Measurements from ENCODE around the gene PIK3R3. TPM values are rescaled to one million over a fixed set of nuclear protein-coding genes. Genes with fewer than 3 reads are reported as not detected.

Gene PIK3R3
- polyA plus RNA-seq, 1 donor (not counting 4 experiments of a cell fraction or from before 2014, with no cell fraction given) = 11.9 TPM

DNA sequence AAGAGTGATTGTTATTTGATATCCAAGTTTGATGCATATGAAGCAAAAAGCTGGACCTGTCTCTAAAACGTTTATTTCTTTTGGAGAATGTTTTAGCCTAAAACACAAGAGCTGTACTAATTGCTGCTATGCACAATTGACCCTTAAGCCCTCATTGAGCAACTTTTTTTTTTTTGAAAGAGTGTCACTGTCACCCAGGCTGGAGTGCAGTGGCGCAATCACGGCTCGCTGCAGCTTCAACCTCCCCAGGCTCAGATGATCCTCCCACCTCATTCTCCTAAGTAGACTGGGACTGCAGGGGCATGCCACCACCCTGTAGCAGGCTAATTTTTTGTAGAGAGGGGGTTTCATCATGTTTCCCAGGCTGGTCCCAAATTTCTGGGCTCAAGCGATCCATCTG, 129.1 kb downstream of the PIK3R3 start:
- no peak for DNase-seq (ENCODE audit: low read depth, low spot score)
- Histone ChIP-seq H3K9me1 (ENCODE audit: control insufficient read depth, extremely low read depth, insufficient read depth, low read length) (no peaks in the 10 kb centered on the region), H3K9me3 (ENCODE audit: control insufficient read depth, low read depth, low read length) (no peaks in the 10 kb centered on the region), H3K4me2 (ENCODE audit: control insufficient read depth, extremely low read depth, insufficient read depth, low read depth, low read length) (no peak overlapping the region), H3K4me3 (ENCODE audit: control insufficient read depth in 2 of 3, extremely low read depth in 1 of 3, insufficient read depth in 2 of 3, low read depth in 1 of 3, low read length in 3 of 3) (no peak overlapping the region), H3K9ac (ENCODE audit: control insufficient read depth, extremely low read depth, insufficient read depth, low read length) (no peak overlapping the region), H3K4me1 (ENCODE audit: control insufficient read depth, extremely low read depth, insufficient read depth, low read length) (peaks cover 5% of the 10 kb centered on the region), H3K79me2 (ENCODE audit: control insufficient read depth, insufficient read depth, low read length) (no peaks in the 10 kb centered on the region), H3K27me3 (ENCODE audit: control insufficient read depth, extremely low read depth, insufficient read depth, low read length) (no peaks in the 10 kb centered on the region), H3K36me3 (ENCODE audit: control insufficient read depth in 2 of 2, extremely low read depth in 1 of 2, insufficient read depth in 2 of 2, low read length in 2 of 2) (no peaks in the 10 kb centered on the region), H4K20me1 (ENCODE audit: control insufficient read depth, extremely low read depth, insufficient read depth, low read length) (no peaks in the 10 kb centered on the region), H2AFZ (ENCODE audit: control insufficient read depth, low read length) (no peak overlapping the region), H3K27ac (ENCODE audit: control insufficient read depth, insufficient read depth, low read length) (no peak overlapping the region)
- dilution Hi-C loops (cut with MboI; ENCODE audit: extremely low pct_ligation_motif_present, low sequenced_read_pairs) = no loop called here
- no peak for FAIRE-seq
- TF ChIP-seq, protein P1, sequence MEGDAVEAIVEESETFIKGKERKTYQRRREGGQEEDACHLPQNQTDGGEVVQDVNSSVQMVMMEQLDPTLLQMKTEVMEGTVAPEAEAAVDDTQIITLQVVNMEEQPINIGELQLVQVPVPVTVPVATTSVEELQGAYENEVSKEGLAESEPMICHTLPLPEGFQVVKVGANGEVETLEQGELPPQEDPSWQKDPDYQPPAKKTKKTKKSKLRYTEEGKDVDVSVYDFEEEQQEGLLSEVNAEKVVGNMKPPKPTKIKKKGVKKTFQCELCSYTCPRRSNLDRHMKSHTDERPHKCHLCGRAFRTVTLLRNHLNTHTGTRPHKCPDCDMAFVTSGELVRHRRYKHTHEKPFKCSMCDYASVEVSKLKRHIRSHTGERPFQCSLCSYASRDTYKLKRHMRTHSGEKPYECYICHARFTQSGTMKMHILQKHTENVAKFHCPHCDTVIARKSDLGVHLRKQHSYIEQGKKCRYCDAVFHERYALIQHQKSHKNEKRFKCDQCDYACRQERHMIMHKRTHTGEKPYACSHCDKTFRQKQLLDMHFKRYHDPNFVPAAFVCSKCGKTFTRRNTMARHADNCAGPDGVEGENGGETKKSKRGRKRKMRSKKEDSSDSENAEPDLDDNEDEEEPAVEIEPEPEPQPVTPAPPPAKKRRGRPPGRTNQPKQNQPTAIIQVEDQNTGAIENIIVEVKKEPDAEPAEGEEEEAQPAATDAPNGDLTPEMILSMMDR (optimal IDR thresholded peaks at IDR 0.05 in 1 of 3, IDR thresholded peaks at IDR 0.05 in 1 of 3, conservative IDR thresholded peaks at IDR 0.05 in 1 of 3; ENCODE audit: extremely low read depth in 1 of 3, insufficient read depth in 2 of 3, low read length in 3 of 3) = no peak
- no peak for TF ChIP-seq EZH2 (IDR thresholded peaks at IDR 0.05; ENCODE audit: low read length)

DNA sequence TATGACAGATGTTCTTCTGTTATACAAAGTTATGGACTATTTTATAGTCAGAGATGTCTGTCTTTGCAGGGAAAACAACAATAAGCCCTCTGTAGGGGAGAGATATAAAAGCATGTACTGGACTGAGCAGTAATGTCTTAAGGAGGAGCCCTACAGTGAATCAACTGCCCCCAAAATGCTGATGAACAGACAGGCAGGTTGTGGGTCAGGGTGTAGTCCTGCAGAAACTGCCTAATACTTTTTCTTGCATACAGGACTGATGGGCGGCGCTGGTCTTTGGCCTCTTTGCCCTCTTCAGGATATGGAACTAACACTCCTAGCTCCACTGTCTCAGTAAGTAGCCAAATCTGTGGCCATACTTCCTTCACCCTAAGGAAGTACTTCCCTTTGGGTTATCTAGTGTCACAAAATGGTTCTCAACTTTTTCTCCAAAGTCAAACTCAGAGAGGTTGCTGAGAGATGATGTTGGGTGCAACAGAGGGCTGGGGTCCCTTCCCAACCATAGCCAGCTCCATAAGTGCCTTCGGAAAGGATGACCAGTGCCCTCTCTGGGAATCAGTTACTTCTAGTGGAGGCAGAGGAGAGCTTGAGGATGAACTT, 129.8 kb downstream of the PIK3R3 start:
- Histone ChIP-seq H3K4me2 (ENCODE audit: control insufficient read depth, extremely low read depth, insufficient read depth, low read depth, low read length) (no peak overlapping the region), H3K36me3 (ENCODE audit: control insufficient read depth in 2 of 2, extremely low read depth in 1 of 2, insufficient read depth in 2 of 2, low read length in 2 of 2) (no peaks in the 10 kb centered on the region), H3K79me2 (ENCODE audit: control insufficient read depth, insufficient read depth, low read length) (no peaks in the 10 kb centered on the region), H2AFZ (ENCODE audit: control insufficient read depth, low read length) (no peak overlapping the region), H3K4me1 (ENCODE audit: control insufficient read depth, extremely low read depth, insufficient read depth, low read length) (no peaks in the 10 kb centered on the region), H3K9me3 (ENCODE audit: control insufficient read depth, low read depth, low read length) (no peaks in the 10 kb centered on the region), H3K9ac (ENCODE audit: control insufficient read depth, extremely low read depth, insufficient read depth, low read length) (no peak overlapping the region), H3K4me3 (ENCODE audit: control insufficient read depth in 2 of 3, extremely low read depth in 1 of 3, insufficient read depth in 2 of 3, low read depth in 1 of 3, low read length in 3 of 3) (no peak overlapping the region), H4K20me1 (ENCODE audit: control insufficient read depth, extremely low read depth, insufficient read depth, low read length) (no peaks in the 10 kb centered on the region), H3K27ac (ENCODE audit: control insufficient read depth, insufficient read depth, low read length) (no peak overlapping the region), H3K27me3 (ENCODE audit: control insufficient read depth, extremely low read depth, insufficient read depth, low read length) (no peaks in the 10 kb centered on the region), H3K9me1 (ENCODE audit: control insufficient read depth, extremely low read depth, insufficient read depth, low read length) (no peaks in the 10 kb centered on the region)
- FAIRE-seq (no peak), DNase-seq (ENCODE audit: low read depth, low spot score) (no peak)
- dilution Hi-C loops (cut with MboI; ENCODE audit: extremely low pct_ligation_motif_present, low sequenced_read_pairs) = no loop called here
- TF ChIP-seq, protein P1 (optimal IDR thresholded peaks at IDR 0.05 in 1 of 3, IDR thresholded peaks at IDR 0.05 in 1 of 3, conservative IDR thresholded peaks at IDR 0.05 in 1 of 3; ENCODE audit: extremely low read depth in 1 of 3, insufficient read depth in 2 of 3, low read length in 3 of 3) = no peak
- TF ChIP-seq EZH2 (IDR thresholded peaks at IDR 0.05; ENCODE audit: low read length) = no peak

Data from keratinocyte (primary cell).